ENCODE measurements around the gene MATN3.
A peak's percentile ranks its signal among the peaks of the same experiment; 100 is the strongest.

MATN3 gene

GRCh38 chr2:20035955-20036666 lies 23.6 kb upstream of the MATN3 start:
- no peak for DNase-seq

DNA sequence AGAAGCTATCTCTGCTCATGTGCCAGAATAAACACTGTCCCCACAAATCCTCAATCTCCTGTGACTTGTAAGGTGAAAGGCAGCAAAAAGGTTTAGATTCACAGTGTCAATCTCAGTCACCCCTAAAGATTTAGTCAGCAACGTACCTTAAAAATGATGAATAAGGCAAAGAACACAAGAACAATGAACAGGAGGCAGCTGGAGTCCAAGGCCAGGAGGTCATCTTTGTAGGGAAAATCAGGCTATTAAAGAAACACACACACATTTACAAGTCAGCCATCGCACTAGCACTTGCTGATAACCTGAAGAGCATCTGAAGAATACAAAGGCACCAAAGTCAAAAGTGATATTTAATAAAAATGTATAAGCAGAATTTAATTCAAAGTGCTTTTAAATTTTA lies 22.4 kb upstream of the MATN3 start:
- no peak for DNase-seq

- DNase-seq: no peak
Observed at GRCh38 chr2:20034218-20034617, 21.8 kb upstream of the MATN3 start.

DNA sequence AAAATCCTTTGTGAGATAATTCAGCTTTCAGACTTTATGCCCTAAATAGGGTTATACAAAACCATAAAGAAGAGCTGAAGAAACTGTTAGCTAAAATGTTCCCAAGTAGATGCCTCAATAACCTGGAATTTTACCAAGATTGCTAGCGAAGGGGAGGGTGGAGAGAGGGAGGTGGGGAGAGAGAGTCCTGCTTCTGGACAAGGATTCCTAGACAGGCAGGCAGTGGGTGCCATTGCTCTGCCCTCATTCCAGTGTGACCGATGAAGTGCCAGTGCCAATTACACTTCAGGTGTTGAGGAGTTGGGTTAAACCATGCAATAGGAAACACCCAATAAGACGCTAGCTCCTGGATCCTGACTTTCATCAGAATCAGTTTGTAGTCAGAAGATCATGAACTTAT lies 20.9 kb upstream of the MATN3 start:
- no peak for DNase-seq

GRCh38 chr2:20030224-20030623 lies 17.8 kb upstream of the MATN3 start:
- no peak for DNase-seq

DNA sequence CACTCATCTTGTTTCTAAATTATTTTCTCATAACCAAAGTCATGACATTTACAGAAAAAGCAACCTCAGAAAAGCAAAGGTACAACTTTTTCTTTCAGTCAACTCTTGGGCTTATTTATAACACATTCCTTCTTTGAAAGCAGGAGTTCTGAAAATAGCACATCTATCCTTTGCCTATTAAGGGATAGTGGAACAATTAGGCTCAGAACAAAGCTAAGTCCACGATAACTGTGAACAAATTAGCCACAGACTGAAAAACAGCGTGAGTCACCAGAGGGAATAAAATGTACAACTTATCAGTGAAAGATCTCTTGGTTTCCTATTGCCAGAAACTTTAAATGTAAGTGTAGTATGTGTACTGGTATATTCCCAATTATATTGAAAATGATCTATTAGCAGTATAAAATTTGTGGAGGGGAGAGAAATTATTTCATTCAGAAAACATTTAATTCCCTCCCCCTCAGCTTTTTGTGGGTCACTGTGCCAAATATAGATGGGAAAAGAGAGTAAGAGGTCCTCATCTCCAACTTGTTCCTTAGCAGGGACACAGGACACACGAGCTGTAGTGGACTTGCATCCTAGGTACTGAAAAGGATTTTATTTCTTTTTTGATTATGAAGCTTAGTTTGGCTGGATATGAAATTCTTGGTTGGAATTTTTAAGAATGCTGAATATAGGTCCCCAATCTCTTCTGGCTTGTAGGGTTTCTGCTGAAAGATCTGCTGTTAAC lies 15.4 kb upstream of the MATN3 start:
- no peak for DNase-seq

GRCh38 chr2:20027260-20027677 lies 14.8 kb upstream of the MATN3 start:
- no peak for DNase-seq

DNA sequence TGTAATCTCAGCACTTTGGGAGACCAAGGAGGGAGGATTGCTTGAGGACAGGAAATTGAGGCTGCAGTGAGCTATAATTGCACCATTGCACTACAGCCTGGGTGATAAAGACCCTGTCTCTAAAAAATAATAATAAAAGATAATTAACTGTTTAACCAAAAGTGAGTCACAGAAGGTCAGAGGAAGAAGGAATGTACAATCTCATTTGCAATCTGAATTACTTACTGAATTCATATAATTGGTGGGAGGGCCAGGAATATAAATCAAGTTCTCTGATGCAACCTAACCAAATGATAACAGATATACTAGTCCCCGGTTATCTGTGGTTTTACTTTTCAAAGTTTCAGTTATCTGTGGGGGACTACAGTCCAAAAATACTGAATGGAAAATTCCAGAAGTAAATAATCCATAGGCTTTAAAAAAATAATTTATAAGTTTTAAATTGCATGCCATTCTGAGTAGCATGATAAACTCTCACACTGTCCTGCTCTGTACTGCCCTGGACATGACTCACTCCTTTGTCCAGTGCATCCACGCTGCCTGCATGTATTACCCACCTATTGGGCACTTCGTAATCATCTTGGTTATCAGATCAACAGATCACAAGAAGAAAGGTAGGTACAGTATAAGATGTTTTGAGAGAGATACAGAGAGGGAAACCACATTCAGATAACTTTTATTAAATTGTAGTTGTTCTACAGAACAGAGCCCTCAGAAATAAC lies 12.8 kb upstream of the MATN3 start:
- DNase-seq: no peak

DNA sequence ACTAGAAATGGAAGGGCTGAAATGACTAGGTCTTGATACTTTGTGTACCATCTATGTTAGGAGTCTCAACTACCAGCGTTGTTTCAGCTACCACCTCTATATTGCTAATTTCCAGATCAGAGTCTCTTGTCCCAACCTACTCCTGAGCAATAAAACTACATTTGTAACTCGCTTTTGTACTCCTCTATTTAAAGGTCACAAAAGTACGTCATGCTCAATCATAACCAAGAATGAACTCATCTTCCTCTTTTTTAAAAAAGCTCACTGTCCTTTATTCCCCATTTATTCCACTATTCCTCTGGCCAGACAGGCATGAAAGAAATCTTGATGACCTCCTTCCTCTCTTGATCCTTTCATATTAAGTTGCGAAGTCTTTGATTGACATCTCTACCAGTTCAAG lies 11.2 kb upstream of the MATN3 start:
- DNase-seq: no peak

DNA sequence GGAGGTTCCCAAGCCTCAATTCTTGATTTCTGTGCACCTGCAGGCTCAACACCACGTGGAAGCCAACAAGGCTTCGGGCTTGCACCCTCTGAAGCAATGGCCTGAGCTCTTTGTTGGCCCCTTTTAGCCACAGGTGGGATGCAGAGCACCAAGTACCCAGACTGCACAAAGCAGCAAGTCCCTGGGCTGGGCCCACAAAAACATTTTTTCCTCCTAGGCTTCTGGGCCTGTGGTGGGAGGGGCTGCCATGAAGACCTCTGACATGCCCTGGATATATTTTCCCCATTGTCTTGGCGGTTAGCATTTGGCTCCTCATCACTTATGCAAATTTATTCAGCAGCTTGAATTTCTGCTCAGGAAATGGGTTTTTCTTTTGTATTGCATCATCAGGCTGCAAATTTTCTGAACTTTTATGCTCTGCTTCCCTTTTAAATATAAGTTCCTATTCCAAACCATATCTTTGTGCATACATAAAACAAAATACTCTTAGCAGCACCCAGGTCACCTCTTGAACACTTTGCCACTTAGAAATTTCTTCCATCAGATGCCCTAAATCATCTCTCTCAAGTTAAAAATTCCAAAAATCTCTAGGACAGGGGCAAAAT lies 9.0 kb upstream of the MATN3 start:
- no peak for DNase-seq

GRCh38 chr2:20019747-20020146 lies 7.3 kb upstream of the MATN3 start:
- DNase-seq: no peak

- DNase-seq: no peak
Observed at GRCh38 chr2:20018601-20019152, 6.2 kb upstream of the MATN3 start.

GRCh38 chr2:20016346-20016745 lies 3.9 kb upstream of the MATN3 start:
- no peak for DNase-seq

GRCh38 chr2:20015482-20016083 lies 3.1 kb upstream of the MATN3 start:
- DNase-seq: peak; percentile 4

GRCh38 chr2:20013126-20013849 lies 820 bp upstream of the MATN3 start:
- no peak for DNase-seq

GRCh38 chr2:20012032-20012281 lies 511 bp downstream of the MATN3 start:
- no peak for DNase-seq

DNA sequence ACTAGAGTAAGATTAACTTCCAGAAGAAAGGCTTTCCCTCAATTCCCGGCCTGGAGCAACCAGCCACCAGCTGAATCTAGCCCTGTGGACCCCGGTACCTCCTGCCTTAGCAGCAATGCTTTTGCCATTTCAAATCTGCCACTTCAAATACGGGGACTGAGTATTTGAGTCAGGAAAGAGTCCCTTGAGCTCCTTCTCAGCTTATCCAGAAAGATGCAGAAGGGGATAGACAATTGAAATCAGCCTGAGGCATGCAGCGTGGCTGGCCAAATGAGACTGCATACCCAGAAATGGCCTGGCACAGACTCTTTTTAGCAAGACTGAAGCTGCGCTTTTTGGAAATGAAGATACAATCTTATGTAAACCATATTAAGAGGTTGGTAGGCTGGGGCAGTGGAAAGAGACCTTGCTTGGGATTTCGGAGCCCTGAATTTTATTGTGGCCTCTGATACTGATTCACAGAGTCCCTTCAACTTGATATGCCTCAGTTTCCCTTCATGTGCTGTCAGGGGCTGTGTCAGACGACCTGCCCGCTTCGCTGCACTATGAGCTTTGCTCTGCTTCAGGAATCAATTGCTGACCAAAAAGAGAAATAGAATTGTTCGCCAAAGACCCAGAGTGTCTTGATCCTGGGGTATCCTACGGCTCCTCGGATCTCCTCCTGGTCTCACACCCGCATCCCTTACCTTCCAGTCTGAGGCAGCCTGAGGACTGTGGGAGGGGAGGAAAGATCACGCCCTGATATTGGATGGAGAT lies 1.0 kb downstream of the MATN3 start:
- no peak for DNase-seq

DNA sequence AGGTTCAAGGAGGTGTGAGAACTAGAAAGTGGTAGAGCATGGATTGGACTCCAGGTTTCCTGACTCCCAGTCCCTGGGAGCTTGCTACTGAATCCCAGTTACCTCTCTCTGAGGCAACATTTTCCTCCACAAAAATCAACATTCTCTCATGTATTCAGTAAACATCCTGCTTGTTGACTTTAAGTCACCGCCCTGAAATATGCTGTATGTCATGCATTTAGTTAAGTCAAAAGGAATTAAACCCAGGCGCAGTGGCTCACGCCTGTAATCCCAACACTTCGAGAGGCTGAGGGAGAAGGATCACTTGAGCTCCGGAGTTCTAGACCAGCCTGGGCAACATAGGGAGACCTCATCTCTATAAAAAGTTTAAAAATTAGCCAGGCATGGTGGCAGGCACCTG lies 3.8 kb downstream of the MATN3 start:
- DNase-seq: no peak

DNA sequence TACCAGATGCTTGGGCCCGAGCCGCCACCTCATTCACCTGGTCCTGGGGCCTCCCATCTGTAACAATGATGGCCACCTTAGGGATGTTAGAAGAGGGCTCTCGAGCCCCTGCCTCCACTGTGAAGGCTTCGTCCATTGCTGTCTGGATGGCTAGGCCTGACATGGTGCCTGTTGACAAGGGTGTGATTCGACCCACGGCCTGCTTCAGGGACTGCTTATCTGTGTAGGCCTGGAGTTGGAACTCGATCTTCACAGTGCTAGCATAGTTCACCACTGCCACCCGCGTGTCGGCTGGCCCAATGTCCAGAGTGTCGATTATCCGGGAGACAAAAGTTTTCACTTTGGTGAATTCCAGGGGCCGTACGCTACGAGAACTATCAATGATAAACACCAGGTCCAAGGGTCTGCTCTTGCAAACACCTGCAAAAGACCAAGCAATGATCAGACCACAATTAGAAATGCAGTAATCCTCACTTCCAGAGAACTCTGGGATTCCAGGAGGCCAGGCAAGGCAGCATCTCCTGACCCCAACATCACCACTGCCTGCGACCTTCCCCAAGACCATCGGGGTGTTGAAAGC lies 6.5 kb downstream of the MATN3 start:
- DNase-seq: no peak

GRCh38 chr2:20005067-20005627 lies 7.3 kb downstream of the MATN3 start:
- no peak for DNase-seq

DNA sequence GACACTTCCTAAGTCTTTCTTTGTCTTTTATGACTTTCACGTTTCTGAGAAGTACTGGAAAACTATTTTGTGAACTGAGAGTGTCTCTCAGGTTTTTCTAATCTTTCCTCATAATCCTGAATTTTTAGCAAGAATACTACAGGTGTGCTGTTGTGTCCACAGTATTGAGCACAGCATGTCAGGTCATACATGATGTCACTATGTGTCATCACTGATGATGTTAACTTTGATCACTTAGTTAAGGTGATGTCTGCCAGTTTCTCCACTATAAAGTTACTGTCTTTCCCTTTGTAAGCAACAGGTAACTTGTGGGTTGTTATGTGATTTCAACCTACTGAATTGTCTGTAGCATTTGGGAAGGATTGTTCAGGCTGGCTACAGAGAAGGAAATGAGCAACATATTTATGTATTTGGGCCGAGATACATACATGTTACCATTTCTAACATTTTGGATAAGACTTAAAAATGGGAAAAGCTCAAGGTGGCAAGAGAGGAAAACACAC lies 11.1 kb downstream of the MATN3 start:
- no peak for DNase-seq

Measured in NCI-H2029 treated with DMSO at 0.1 percent for 48 hours (cell line).